GM12864 (cell line): ENCODE data around the gene MRPL1.

Experiments
- DNase-seq: peaks from one replicate; pipeline ENCODE4 v3.0.0-alpha.2; 2011; ENCODE audit warnings: low read depth
- H3K4me3 ChIP-seq: 2 replicates; pipeline ENCODE4 v1.5.1; 2011; ENCODE audit warnings: mild to moderate bottlenecking, low read depth, low read length, control low read depth
- CTCF ChIP-seq: IDR thresholded peaks from 2 replicates; pipeline ENCODE4 v1.5.1; 2011; ENCODE audit warnings: low read depth, mild to moderate bottlenecking, moderate library complexity, low read length, control low read depth, inconsistent platforms; ENCODE audit errors: missing control alignments

MRPL1 gene

DNA sequence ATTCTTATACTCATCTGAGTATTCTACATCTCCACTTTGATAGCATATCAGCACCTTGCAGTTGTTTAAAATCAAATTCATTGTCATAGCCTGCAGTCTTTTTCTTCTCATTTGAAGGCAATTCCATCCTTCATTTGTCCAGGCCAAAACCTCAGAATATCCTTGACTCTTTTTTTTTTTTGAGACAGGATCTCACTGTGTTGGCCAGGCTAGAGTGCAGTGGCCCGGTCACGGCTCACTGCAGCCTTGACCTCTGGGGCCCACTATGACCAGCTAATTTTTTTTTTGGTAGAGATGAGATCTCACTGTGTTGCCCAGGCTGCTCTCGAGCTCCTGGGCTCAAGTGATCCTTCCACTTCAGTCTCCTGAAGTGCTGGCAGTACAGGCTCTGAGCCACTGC, 2.6 kb downstream of the MRPL1 start:
- DNase-seq = no peak
- TF ChIP-seq CTCF = no peak
- no peak overlapping the region for H3K4me3 ChIP-seq

DNA sequence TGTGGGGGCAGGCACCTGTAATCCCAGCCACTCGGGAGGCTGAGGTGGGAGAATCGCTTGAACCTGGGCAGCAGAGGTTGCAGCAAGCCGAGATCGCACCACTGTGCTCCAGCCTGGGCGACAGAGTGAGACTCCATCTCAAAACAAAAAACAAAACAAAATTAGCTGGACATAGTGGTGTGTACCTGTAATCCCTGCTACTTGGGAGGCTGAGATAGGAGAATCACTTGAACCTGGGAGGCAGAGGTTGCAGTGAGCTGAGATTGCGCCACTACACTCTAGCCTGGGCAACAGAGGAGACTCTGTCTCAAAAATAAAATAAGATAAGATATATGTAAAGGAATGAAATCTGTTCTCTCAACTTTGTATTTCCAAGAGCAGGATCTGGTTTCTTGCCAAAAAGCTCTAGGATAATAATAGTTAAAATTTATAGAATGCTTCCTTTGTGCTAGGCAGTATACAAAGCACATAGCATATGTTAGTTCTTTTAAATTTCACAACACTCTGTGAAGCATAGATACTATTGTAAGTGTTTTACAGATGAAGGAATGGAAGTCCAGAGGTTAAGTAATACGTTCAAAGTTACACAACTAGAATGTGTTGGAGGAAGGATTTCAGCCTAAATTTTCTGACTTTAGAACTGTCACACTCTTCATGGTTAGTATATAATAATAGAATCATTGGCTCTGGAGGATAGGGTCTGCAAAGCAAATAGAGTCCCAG, 10.3 kb downstream of the MRPL1 start:
- DNase-seq = no peak
- no peak overlapping the region for H3K4me3 ChIP-seq
- no peak for TF ChIP-seq CTCF

DNA sequence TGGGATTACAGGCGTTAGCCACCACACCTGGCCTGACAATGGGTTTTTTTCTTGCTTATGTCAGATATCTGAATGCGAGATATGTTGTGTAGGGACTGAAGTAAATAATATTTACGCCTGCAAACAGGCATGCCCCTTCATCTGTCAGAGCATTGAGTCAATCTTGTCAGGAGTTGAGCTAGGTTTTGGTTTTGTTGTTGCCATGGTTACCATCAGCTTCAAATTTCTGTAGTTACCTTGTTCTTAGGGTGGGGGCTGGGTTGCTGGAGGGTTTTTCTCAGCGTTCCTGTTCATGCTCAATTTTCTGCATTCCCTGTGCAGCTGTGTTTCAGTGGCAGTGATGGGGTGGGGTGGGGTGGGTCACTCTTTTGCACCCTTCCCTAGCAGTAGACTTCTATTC, 14.5 kb downstream of the MRPL1 start:
- DNase-seq = no peak
- H3K4me3 ChIP-seq = no peak overlapping the region
- no peak for TF ChIP-seq CTCF

- DNase-seq = no peak
- no peak overlapping the region for H3K4me3 ChIP-seq
- no peak for TF ChIP-seq CTCF
These were observed 15.3 kb downstream of the MRPL1 start for GRCh38 chr4:77877771-77878565.

DNA sequence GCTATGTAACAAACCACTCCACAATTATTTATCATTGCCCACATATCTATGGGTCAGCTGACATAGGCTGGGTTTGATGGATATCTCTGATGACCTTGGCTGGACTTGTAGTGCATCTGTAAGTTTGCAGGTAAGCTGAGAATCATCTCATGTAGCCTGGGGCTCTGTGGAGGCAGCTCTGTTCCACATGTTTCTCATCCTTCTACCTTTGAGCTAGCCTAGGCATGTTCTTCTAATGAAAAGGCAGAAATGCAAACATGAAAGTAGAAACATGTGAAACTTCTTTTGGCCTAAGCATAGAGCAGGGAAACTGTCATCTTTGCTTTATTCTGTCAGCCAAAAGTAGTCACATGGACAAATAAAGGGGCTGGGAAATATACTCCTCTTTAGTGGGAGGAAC, 18.2 kb downstream of the MRPL1 start:
- no peak for DNase-seq
- H3K4me3 ChIP-seq = no peak overlapping the region
- no peak for TF ChIP-seq CTCF

- TF ChIP-seq CTCF = no peak
- DNase-seq = no peak
- no peak overlapping the region for H3K4me3 ChIP-seq
These were observed 19.0 kb downstream of the MRPL1 start for GRCh38 chr4:77881460-77882295.
